Neutrophil (primary cell): Measurements from ENCODE around the gene FKRP.

Source experiments
- H3K27ac ChIP-seq: fragments of 200-600 bp; sonication (generic); 2 replicates; pipeline ENCODE4 v1.5.1; 2016; ENCODE audit warnings: mild to moderate bottlenecking, moderate library complexity
- H3K27me3 ChIP-seq: fragments of 200-600 bp; sonication (generic); 2 replicates; pipeline ENCODE4 v1.6.0; 2016; ENCODE audit warnings: mild to moderate bottlenecking
- H3K36me3 ChIP-seq: fragments of 200-600 bp; sonication (generic); 2 replicates; pipeline ENCODE4 v1.5.1; 2017
- H3K4me1 ChIP-seq, 2 experiments: fragments of 200-600 bp in 1 of 2; sonication (generic) in 1 of 2; 1 replicate in 1 of 2; 2 replicates in 1 of 2; pipeline versions ENCODE4 v1.5.1 to v1.6.1; 2013 to 2016; ENCODE audit warnings: low read depth in 1 of 2, low read length in 1 of 2, mild to moderate bottlenecking in 1 of 2, moderate library complexity in 1 of 2; ENCODE audit not compliant: control insufficient read depth in 1 of 2, insufficient read depth in 1 of 2
- H3K4me3 ChIP-seq, 2 experiments: fragments of 200-600 bp in 1 of 2; sonication (generic) in 1 of 2; 1 replicate in 1 of 2; 2 replicates in 1 of 2; pipeline ENCODE4 v1.5.1; 2013 to 2016; ENCODE audit warnings: low read depth in 1 of 2, low read length in 1 of 2, mild to moderate bottlenecking in 1 of 2, moderate library complexity in 1 of 2
- H3K9me3 ChIP-seq: fragments of 200-600 bp; sonication (generic); 2 replicates; pipeline ENCODE4 v1.5.1; 2016
- CTCF ChIP-seq: fragments of 200-600 bp; sonication (generic); IDR thresholded peaks from 2 replicates; pipeline ENCODE4 v1.5.1; 2016; ENCODE audit warnings: antibody characterized with exemption

FKRP gene

GRCh38 chr19:46784262-46785053 lies 38.6 kb downstream of the FKRP start:
- Histone ChIP-seq H3K27me3 (peaks cover 4% of the 10 kb centered on the region), H3K9me3 (no peaks in the 10 kb centered on the region), H3K27ac (peak overlapping the region; percentile 80), H3K4me3 (peak overlapping the region; percentile 22 to 43), H3K4me1 (peaks cover 47 to 50% of the 10 kb centered on the region in 2 experiments), H3K36me3 (no peaks in the 10 kb centered on the region)
- no peak for TF ChIP-seq CTCF

GRCh38 chr19:46785054-46785979 lies 39.5 kb downstream of the FKRP start:
- peaks cover 4% of the 10 kb centered on the region for H3K27me3 ChIP-seq
- peaks cover 47 to 50% of the 10 kb centered on the region in 2 experiments for H3K4me1 ChIP-seq
- no peaks in the 10 kb centered on the region for H3K9me3 ChIP-seq
- H3K27ac ChIP-seq = peak overlapping the region; percentile 80
- TF ChIP-seq CTCF = no peak
- peak overlapping the region in 1 of 2 experiments; percentile 22 for H3K4me3 ChIP-seq
- no peaks in the 10 kb centered on the region for H3K36me3 ChIP-seq

GRCh38 chr19:46785980-46786235 lies 40.1 kb downstream of the FKRP start:
- H3K36me3 ChIP-seq = no peaks in the 10 kb centered on the region
- peaks cover 47 to 50% of the 10 kb centered on the region in 2 experiments for H3K4me1 ChIP-seq
- H3K27me3 ChIP-seq = peaks cover 4% of the 10 kb centered on the region
- H3K4me3 ChIP-seq = peak overlapping the region in 1 of 2 experiments; percentile 73
- TF ChIP-seq CTCF = no peak
- no peaks in the 10 kb centered on the region for H3K9me3 ChIP-seq
- peak overlapping the region; percentile 80 for H3K27ac ChIP-seq

GRCh38 chr19:46786236-46787039 lies 40.6 kb downstream of the FKRP start:
- Histone ChIP-seq H3K4me3 (peak overlapping the region; percentile 73 to 80), H3K9me3 (no peaks in the 10 kb centered on the region), H3K27ac (peak overlapping the region; percentile 80), H3K4me1 (peaks cover 47 to 50% of the 10 kb centered on the region in 2 experiments), H3K27me3 (peaks cover 4% of the 10 kb centered on the region), H3K36me3 (no peaks in the 10 kb centered on the region)
- TF ChIP-seq CTCF = no peak

GRCh38 chr19:46787040-46787330 lies 41.1 kb downstream of the FKRP start:
- TF ChIP-seq CTCF = no peak
- Histone ChIP-seq H3K9me3 (no peaks in the 10 kb centered on the region), H3K4me1 (peaks cover 47 to 50% of the 10 kb centered on the region in 2 experiments), H3K27ac (peak overlapping the region; percentile 80), H3K36me3 (no peaks in the 10 kb centered on the region), H3K27me3 (peaks cover 4% of the 10 kb centered on the region), H3K4me3 (peak overlapping the region; percentile 73 to 80)
